TTC549 (cell line): Measurements from ENCODE around the gene IER2.

Experiments used
- FAIRE-seq: peaks from 2 replicates; lab custom pipeline; 2012; peaks lifted over from hg19 to GRCh38; lab: Jason Lieb, UNC

IER2 gene

GRCh38 chr19:13118424-13119193, 31.6 kb upstream of the IER2 start:
- FAIRE-seq, result no peak

DNA sequence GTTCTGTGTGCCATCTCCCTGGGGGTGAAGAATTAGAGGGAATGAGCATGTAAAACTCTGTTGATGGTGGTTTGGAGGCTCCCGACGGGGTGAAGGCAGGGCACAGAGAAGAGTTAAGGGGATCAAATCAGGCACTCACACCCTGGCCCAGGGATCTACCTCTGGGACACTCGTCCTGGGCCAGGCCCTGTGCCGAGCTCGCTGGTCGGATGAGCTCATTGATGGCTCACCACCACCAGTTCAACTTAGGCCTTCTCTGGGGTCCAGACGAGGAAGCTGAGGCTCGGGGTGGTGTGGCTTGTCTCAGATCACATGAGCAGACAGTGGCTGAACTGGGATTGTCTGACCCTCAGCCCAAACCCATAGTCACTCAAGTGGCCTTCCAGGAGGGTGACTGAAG, 30.6 kb upstream of the IER2 start:
- FAIRE-seq, result no peak

DNA sequence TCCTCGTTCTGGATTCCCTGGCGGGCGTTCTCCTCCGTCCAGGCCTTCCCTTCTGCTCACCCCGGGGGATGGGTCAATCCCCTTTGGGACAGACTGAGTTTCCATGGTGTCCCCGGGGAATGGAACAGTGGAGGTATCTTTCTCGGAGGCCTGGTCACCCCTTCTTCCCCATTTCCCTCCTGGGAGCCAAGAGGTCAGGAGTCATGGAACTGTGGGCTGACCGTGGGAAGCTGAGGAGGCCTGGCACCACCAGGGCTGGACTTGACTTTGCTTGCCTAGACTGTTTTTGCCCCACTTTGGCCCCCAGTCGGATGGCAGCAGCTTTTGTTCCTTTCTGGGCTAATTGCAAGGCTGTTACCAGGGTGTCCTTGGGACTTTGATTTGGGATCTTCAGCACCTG, 30.2 kb upstream of the IER2 start:
- FAIRE-seq, result no peak

GRCh38 chr19:13120817-13121216, 29.4 kb upstream of the IER2 start:
- FAIRE-seq, result no peak

GRCh38 chr19:13121551-13122274, 28.5 kb upstream of the IER2 start:
- no peak for FAIRE-seq

DNA sequence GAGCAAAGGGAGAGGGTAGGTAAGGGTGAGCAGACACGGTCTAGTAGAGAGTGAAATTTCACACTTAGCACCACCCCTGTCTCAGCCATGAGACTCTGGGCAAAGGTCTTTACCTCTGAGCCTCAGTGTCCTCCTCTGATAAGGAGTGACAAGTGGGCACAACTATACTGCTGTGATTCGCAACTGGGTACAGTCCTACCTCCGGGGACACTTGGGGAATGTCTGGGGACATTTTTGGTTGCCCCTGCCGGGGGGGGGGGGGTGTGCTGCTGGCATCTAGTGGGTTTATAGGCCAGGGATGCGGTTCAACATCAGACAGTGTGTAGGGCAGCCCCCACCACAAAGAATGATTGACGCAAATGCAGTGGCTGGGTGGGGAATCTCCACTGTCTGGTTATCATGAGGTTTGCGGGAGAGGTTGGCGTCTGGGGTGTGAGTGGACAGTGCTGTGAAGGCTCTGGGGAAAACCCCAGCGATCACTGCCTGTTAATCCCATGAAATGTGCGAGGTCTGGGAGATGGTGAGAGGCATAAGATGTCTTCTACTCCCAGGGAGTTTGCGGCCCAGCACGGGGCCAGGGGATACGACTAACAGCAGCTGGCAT, 27.8 kb upstream of the IER2 start:
- FAIRE-seq, result no peak

DNA sequence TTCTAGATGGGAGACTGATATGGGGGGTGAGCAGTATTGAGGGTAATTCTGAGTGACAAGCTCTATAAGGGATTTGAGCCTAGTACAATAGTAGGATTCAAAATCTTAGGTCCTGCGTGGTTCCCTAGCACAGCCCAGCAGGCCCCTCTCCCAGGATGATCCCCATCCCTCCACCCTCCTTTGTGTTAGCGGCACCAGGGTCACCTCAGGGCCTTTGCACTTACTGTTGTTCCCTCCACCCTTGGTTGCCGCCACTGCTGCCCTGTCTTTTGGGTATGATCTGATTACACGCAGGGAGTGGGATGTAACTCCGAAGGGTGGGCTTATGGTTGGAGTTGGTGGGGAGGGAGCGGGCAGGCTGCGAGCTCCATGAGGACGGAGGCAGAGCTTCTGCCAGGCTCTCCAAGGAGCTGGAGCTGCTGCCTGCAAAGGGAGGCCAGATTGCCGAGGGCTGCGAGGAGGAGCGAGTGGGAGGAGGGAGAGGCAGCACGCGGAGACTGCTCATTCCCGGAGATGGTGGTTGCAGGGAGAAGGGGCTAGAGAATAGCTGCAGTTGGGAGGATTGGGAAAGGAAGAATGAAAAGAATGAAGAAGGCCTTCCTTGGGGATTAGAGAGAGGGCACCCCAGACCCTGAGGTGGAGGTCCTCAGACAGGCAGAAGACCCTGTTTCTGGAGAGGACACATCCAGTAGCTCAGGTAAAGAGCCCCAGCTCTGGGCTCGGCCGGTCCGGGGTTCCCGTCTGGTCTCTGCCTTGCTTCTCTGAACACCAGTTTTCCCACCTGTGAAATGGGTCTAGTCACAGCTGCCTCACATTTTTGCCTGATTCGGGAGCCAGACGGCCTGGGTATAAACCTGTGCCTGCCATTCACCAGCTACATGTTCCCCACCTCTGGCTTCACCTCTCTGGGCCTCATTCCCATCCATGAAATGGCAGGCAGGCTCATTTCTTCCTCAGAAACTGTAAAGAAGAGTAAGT, 26.9 kb upstream of the IER2 start:
- FAIRE-seq, result no peak

DNA sequence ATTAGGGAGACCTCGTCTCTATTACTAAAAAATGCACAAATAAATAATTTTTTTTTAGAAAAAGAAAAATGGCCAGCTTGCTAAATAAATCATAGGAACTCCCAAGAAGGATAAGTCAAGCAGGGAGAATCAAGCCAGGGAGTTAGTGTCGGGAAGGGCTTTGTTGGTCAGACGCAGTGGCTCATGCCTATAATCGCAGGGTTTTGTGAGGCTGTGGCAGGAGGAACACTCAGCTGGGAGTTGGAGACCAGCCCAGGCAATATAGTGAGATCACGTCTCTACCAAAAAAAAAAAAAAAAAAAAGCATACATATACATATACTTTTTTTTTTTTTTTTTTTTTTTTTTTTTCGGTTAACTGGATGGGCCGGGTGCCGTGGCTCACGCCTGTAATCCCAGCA, 23.2 kb upstream of the IER2 start:
- no peak for FAIRE-seq

- FAIRE-seq, result no peak
These were observed 22.2 kb upstream of the IER2 start for GRCh38 chr19:13127811-13128575.

DNA sequence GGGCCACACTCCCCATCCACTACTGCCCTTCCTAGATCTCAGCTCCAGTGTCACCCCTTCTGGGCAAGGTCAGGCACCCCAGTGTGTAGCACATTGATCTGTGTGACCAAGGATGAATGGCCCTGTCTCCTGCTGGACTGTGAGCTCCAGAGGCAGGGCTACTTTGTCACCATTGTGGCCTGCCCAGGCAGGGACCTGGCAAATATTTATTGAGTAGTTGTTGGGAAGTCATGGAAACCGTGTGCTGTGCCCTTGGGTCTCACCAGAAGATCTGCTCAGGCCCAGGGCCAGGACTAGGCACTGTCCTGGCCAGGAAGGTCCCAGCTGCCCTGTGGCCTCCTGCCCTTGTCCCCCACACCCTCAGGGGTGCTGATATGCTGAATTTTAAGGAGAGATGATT, 21.6 kb upstream of the IER2 start:
- FAIRE-seq, result no peak

GRCh38 chr19:13129384-13129783, 20.8 kb upstream of the IER2 start:
- no peak for FAIRE-seq

DNA sequence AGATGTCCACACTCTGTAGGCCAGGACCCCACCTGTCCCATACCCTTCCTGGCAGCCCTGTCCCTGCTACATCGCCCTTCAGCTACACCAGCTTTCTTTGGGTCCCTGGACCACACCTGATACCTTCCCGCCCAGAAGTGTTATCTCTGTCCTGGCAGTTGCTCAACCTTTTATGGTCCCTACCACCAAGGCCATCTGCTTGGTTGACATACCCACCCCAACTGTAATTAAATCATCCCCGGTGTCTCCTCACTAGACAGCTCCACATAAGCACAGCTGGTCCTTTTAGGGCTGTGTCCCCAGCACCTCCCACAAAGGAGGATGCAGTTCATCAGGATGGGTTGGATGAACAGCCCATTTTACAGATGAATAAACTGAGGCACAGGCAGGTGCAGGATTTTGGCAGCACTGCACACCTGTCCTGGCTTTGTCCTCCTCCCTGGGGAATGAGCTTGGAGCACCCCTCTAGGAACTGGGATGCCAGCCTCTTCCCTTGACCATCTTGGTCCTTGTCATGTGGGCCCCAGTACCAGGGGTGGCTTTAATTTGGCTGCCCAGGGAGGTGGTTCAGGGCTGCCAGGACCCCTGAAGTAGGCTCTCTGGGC, 19.2 kb upstream of the IER2 start:
- no peak for FAIRE-seq

- no peak for FAIRE-seq
These were observed 17.6 kb upstream of the IER2 start for GRCh38 chr19:13132471-13133180.

- FAIRE-seq, result no peak
These were observed 16.9 kb upstream of the IER2 start for GRCh38 chr19:13133241-13133870.

DNA sequence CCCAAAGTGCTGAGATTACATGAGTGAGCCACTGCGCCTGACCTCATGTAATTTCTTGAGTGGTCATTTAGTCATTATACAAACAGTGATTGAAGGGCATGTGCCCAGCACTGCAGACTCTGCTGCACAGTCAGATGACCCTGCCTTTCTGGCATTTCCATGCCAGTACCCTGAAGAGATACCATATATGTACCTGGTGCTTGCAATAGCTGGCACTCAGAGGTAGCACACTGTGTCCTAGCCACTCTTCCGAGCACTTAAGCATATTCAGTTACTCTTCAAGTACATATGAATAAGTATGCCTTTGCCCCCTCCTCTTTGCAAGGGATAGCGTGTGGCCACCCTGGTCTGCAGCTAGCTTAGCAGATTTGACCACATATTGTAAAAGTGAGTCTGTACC, 15.6 kb upstream of the IER2 start:
- no peak for FAIRE-seq

DNA sequence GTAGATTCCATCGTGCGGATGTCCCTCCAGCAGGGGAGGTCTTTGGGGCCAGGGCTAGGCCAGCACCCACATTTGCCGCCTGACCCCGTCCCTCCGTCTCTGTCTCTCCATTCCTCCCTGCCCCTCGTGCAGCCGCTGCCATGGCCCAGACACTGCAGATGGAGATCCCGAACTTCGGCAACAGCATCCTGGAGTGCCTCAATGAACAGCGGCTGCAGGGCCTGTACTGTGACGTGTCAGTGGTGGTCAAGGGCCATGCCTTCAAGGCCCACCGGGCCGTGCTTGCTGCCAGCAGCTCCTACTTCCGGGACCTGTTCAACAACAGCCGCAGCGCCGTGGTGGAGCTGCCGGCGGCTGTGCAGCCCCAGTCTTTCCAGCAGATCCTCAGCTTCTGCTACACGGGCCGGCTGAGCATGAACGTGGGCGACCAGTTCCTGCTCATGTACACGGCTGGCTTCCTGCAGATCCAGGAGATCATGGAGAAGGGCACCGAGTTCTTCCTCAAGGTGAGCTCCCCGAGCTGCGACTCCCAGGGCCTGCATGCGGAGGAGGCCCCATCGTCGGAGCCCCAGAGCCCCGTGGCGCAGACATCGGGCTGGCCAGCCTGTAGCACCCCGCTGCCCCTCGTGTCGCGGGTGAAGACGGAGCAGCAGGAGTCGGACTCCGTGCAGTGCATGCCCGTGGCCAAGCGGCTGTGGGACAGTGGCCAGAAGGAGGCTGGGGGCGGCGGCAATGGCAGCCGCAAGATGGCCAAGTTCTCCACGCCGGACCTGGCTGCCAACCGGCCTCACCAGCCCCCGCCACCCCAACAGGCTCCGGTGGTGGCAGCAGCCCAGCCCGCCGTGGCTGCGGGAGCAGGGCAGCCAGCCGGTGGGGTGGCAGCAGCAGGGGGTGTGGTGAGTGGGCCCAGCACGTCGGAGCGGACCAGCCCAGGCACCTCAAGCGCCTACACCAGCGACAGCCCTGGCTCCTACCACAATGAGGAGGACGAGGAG, 14.8 kb upstream of the IER2 start:
- no peak for FAIRE-seq

GRCh38 chr19:13137290-13137794, 12.9 kb upstream of the IER2 start:
- FAIRE-seq, result no peak

- no peak for FAIRE-seq
These were observed 11.9 kb upstream of the IER2 start for GRCh38 chr19:13138171-13138915.
